Amygdala (tissue), 56 donors: ENCODE data around the gene TTC28.
"Not testable (repeated sequence)": the region's sequence is repeated elsewhere in the genome, so short reads cannot be mapped to it uniquely, and the experiment has no call there.

Experiments used
- DNase-seq, 56 donors: peaks; one replicate each; lab custom pipeline; 2025; lab: John Stamatoyannopoulos, UW

Gene TTC28

DNA sequence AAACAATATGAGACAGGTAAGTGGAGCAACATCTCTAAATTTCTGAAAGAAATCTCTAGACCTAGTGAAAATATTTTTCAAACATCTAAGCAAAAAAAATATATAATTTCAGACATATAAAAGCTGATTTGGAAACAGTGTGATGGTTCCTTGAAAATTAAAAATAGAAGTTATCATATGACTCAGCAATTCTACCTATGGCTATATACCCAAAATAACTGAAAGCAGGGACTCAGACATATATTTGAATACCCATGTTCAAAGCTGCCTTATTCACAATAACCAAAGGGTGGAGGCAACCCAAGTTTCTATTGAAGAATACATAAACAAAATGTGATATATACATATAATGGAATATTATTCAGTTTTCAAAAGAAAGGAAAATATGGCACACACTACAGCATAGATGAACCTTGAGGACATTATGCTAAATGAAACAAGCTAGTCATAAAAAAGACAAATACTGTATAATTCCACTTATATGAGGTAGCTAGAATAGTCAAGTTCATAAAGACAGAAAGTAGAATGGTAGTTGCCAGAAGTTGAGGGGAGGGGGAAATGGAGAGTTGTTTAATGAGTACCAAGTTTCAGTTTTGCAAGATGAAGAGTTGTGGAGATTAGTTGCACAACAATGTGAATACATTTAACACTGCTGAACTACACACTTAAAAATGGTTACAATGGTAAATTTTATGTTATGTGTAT is 300.4 kb downstream of the TTC28 start:
- DNase-seq, result no peak

DNA sequence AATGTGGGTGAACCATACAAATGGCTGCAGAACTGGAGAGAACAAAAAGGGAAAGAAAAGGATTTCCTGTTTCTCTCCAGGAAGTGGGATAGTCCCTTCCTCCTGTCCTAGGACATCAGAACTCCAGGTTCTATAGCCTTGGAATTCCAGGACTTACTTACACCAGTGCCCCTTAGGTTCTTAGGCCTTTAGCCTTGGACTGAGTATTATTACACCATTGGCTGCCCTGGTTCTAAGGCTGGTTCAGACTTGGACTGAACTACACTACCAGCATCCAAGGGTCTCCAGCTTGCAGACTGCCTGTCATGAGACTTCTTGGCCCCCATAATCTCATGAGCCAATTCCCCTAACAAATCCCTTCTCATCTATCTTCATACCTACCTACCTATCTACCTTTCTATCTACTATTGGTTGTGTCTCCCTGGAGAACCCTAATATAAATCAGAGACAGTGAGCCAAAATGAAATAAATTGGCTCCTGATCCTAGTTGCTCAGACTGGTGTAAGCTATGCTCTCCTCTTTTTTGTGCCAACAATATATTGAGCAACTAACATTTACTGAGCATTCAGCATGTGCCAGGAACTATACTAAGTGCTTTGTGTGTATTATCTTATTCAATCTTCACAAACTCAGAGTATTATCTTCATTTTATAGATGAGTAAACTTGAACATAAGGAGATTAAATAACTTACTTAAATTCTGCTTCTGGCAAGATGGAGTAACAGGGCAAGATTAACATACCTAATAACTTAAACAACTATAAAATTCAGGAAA is 303.7 kb downstream of the TTC28 start:
- no peak for DNase-seq

DNA sequence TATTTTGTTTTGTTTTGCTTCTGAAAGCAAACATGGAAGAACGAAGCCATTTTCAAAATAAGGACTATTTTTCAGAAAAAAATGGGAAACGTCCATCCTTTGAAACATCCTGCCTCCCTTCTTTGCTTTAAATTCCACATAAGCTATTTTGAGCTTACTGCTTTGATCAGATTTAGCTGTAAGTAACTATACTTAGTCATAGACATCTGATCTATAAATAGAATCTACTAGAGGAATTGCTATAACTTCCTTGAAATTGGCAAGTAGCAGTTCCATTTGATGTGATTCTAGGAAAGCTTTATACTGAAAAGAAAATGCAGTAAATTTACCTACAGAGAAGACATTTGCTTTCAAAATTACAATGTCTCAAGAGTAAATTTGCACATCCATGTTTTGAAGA is 305.8 kb downstream of the TTC28 start:
- DNase-seq, result no peak

DNA sequence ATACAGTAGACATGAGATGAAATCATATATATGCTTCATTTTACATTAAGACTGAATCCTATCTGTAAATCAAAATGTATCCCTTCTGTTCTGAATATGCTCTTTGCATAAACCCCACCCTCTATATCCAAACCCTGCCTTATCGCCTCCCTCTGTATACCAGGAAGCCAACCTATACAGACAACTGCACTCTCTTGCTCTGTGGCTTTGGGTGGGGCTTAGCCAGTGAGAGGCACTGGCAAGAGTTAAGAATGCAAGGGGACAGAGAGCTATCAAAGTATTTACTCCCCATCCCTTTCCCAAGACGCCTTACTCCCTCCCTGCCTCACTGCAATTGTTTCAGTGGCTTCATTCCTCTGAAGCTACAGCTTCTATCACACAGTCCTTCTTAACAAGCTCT is 309.8 kb downstream of the TTC28 start:
- DNase-seq, result no peak

DNA sequence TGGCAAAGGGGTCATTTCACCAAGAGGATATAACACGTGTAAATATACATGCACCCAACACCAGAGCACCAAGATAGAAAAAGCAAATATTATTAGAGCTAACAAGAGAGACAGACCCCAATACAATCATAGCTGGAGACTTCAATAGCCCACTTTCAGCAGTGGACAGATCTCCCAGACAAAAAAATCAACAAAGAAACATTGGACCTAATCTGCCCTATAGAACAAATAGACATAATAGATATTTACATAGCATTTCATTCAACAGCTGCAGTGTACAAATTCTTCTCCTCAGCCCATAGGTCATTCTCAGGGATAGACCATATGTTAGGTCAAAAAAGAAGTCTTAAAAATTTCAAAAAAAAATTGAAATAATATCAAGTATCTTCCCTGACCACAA is 312.8 kb downstream of the TTC28 start:
- no peak for DNase-seq

DNA sequence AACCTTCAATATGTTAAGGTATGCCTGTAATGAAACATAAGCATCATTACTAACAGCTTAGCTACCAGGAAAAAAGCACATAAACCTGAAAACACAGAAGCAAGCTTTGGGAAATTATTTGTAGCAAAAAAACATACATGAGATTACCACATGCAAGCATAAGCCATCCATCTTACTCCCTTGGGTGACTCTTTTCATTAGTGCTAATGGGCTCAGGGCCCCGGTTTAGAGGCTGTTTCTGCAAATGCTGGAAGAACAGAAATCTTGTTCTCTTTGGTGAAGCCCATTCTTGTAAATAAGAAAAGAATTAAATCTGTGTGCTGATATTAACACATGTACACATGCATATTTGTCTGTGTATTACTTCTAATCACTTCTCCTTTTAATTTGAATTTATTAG is 314.3 kb downstream of the TTC28 start:
- no peak for DNase-seq

DNA sequence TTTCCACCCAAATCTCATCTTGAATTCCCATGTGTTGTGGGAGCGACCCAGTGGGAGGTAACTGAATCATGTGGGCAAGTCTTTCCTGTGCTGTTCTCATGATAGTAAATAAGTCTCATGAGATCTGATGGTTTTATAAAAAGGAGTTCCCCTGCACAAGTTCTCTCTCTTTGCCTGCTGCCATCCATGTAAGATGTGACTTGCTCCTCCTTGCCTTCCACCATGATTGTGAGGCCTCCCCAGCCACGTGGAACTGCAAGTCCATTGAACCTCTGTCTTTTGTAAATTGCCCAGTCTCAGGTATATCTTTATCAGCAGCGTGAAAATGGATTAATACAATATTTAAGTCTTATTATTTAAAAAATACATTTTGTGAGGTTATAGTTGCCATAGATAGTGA is 315.5 kb downstream of the TTC28 start:
- not testable (repeated sequence) for DNase-seq

DNA sequence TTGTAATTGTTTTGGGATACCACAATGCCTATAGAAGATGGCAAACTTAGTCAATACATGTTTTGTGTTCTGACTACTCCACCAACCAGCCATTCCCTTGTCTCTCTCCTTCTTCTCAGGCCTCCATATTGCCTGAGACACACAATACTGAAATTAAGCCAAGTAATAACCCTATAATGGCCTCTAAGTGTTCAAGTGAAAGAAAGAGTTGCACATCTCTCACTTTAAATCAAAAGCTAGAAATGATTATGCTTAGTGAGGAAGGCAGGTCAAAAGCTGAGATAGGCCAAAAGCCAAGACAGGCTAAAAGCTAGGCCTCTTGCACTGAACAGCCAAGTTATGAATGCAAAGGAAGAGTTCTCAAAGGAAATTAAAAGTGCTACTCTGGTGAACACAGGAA is 318.7 kb downstream of the TTC28 start:
- DNase-seq, result no peak

DNA sequence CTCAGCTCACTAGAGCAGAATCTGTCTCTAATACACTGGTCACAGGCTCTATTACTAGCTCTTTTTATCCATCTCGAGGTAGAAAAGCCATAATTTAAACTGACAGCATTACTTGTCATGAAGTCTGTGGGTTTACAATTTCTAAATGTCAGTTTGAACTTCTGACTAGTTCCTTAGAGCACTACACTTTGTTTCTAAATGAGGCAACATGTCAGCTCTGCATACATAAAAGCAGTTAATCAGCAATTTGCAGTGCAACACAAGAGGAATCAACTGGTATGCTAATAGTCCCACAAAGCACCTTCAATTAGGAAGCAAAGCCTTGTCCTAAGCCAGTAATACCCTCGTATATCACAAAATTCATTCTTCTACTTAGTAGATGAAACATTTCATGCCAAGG is 321.3 kb downstream of the TTC28 start:
- no peak for DNase-seq

DNA sequence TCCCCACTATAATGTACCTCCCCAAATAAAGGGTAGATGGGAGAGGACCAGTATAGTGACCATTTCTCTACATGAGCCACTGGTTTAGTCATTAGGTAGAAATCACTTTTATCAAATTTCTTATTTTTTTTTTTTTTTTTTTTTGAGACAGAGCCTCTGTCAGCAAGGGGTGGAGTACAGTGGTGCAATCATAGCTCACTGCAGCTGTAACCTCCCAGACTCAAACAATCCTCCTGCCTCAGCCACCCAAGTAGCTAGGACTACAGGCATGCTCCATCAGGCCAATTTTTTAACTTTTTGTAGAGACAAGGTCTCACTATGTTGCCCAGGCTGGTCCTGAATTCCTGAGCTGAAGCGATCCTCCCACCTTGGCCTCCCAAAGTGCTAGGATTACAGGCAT is 322.4 kb downstream of the TTC28 start:
- no peak for DNase-seq

DNA sequence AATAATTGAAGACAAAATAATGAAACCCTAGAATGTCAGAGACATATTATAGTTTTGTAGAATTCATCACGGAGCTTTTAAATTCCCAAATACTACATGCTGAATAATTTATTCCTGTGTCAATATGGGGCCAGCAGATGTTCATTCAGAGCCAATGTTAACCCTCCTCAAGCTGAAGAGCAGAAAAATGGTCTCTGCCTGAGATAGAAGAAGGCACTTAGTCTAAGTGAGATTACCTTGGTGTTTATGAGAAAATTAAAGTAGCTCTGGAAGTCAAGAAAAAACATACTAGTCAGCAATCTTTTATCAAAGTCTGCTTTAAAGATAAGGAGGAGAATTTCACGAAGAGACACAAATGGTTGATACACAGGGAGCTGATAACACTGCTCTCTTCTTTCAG is 328.2 kb downstream of the TTC28 start:
- DNase-seq, result no peak

DNA sequence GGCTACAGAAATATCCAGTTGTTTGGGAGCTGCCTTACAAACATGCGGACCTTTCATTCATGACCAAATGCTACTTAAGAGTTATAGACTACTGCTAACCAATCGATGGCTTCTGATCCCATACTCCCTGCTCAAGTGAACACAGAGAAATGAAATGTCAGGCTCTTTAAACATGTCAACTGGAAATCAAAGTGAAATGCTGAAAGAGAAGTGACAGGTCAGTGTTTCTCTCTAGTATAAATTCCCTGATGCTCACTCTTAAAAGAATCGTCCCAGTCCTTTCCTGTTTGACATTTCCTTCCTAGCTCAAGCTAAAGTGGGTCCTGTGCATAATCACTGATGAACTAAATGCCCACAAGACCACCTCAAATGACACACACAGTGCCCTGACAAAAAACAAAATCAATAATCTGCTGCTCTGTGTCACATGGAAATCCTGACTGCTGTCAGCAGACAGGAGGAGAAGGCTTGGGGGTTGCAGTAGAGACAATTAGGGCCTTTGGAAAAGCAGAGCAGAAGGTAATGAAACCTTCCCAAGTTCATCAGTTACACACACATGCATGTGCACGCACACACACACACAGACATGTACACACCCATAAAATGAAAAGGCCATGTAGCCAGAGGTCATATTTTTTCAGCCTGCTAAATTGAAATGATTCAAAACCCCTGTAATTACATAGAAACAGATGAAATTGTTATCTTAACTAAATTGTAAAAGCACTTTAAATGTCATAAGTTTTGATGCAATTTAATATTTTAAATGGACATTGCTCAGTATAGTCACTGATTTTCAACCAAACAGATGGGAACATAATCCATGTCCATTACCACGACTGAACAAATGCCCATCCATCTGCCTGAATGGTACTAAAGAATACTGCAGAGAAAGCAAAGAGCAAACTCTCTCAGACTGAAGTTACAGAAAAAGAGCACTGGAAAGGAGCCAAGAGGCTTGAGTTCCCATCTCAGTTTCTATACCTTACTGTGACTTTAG is 330.7 kb downstream of the TTC28 start:
- no peak for DNase-seq

DNA sequence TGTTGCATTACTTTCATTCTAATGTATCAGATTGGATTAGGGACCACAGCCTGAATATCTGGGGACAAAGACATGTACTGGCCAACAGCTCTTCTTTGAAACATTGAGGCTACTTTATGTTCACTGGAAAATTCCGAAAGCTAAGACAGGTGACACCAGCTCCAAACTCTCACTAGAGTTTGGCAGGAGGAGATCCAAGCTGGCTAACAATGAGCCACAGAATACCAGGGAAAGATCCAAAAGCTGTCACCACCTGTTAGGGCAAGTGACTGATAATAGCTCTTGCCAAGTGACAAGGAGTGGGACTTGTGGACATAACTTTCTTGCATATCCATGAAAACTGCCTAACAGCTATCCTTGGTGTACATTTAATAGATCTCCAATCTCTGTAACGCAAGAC is 333.3 kb downstream of the TTC28 start:
- DNase-seq, result no peak

DNA sequence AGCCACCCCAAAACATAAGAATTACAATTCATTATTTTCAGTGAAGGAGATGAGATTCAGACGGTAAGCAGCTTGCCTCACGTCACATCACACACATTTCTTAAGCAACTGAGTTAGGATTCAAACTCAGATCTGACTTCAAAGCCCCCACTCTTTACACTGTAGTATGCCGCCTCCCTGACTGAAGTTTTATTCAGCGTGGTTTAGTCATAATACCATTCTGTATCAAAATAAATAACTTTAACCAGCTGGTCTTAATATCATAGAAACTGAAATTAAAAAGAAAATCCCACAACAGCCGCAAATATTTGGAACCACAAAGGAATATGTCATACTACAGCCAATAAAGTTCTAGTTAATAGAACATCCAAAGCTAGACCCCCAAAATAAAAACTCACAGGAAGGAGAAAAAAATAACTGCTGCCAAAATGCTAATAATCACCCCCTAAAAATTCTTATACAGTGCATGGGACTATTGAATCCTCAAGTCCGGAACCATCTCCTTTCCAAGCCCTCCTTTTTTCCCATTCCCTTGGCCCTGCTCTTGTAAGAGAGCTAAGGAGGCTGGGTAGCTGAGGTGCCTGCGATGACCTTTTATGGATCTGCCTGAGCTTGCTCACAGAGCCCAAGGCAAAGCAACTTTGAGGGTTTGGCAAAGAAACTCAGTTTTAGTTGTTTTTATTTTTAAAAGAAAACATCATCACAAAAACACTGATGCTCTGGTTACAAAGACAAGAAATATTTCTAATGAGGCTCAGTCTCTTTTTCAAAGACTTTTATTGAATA is 334.5 kb downstream of the TTC28 start:
- DNase-seq, result no peak

DNA sequence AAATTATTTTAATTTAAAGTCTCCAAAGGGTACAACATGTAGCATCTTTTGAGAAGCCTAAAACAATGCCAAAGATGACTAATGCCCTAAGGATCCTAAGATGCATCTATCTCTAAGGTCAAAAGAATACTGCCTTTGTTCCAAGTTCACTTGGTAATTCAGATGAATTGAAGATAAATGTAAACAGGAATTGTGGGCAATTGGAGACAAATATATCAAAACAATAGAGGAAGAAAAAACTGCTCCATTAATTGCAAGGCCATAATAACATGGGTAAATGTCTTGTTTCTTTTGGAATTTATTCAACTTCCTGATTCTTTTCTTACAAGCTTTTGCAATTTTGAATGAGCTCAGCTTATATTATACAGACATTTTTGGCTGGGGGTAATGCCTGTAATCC is 338.6 kb downstream of the TTC28 start:
- no peak for DNase-seq

DNA sequence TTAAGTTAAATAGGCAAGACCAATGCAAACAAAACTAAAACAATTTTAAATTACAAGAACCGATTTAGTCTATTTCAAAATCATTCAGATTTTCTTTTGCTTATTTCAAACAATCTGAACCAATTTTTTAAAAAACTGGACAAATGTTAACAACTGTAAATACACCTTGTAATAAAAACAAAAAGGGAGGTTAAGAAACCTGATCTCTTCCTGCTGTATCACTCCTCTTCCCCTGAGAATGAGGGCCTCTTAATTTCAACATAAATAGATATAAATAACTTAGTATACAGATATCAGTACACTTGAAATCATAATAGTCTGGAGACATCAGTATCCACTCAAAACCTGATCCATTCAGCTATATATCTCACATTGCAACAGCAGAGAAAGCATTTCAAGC is 346.6 kb downstream of the TTC28 start:
- no peak for DNase-seq

DNA sequence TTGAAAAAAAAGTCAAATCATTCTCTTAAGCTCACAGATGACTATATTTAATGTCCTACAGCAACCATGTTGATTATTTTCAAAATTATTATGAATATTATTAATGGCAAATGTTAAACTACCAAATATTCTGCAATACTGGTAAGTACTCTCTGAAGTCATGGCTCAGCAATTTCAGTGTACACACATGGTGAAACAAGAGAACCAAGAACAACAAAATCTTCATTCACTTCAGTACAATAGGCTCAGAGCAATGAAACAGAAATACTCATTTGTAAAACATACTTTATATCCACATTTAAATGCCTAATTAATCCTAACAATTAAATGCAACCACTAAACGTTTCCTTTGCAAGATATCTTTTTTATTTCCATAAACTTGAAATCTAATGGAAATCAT is 347.2 kb downstream of the TTC28 start:
- no peak for DNase-seq

DNA sequence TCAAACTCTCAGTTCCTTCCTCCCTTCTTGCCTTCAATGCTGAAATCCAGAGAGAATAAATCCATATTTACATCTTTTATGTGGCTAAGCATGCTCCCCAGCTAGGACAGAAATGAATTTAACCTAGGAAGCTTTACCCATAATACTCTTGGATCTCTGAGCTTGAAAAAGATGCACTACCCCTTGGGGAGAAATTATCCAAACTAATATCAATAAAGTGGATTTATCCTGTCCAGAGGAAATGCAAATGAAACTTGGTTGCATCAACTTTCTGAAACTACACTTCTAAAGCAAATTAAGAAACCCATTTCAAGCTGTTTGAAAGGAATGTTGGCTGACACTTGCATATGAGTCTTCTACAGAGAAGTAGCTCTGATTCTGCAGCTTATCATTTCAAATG is 347.9 kb downstream of the TTC28 start:
- no peak for DNase-seq

DNA sequence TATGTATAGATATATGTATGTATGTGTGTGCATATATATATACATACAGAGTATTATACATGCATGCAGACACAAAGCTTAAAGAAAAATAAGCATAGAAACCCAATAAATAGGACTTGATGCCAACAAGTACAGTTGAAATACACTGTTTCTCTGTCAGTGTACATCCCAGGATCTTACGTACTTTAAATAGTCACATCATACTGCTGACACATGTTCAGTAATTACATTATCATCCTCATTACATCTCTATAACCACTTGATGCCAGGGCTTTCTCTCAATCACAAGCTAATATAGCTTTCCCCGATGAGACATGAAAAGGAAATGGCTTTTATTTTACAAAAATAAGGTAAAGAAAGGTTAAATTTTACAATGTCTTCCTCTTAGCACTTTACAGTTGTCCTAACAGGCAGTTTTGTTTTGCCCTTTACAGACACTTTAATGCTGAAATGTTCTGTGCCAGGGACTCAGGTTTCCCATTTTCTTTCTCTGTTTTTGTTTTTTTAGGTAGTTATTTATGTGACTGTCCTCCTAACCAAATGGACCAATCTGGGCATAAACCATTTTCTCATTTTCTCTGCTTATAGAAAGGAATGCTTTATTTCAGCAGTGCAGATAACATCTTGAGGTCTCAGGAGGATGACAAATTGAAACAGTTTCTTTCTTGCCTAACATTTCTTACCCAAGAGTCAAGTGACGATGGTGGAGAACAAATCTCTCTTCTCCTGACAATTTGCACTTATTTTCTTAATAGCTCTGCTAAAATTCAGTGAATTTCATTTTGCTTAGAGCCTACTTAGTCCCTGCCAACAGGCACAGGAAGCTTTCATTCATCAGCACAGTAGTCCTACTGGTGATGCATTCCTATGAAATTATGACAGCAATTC is 350.2 kb downstream of the TTC28 start:
- DNase-seq, result no peak
